K562 (cell line): Measurements from ENCODE around the gene DAPK1.

Experiments
- ATF2 ChIP-seq: sonication (generic); formaldehyde crosslinking; IDR thresholded peaks from 2 replicates; pipeline ENCODE4 v1.8.1; 2022; ENCODE audit warnings: missing genetic modification reagents
- CREB1 ChIP-seq, 2 experiments: sonication (generic) in 1 of 2; formaldehyde crosslinking in 1 of 2; IDR thresholded peaks; 2 replicates each; pipeline versions ENCODE4 v1.6.1 to v1.8.0; 2012 to 2022; ENCODE audit warnings: inconsistent platforms in 1 of 2, mild to moderate bottlenecking in 1 of 2, missing genetic modification reagents in 1 of 2, moderate library complexity in 1 of 2
- NFATC3 ChIP-seq: fragments of 450-650 bp; IDR thresholded peaks from 2 replicates; pipeline ENCODE4 v1.6.1; 2017; ENCODE audit warnings: mild to moderate bottlenecking
- PCBP1 ChIP-seq: fragments of 200-400 bp; formaldehyde crosslinking; IDR thresholded peaks from 2 replicates; pipeline ENCODE4 v1.6.1; 2018; ENCODE audit warnings: mild to moderate bottlenecking, low read depth, low read length; ENCODE audit not compliant: poor library complexity, severe bottlenecking
- POLR2A ChIP-seq: fragments of 450-650 bp; conservative IDR thresholded peaks from 2 replicates; pipeline ENCODE4 v1.6.1; 2016
- POLR2B ChIP-seq: fragments of 450-650 bp; IDR thresholded peaks from 2 replicates; pipeline ENCODE4 v1.6.1; 2018; ENCODE audit warnings: low read depth; ENCODE audit not compliant: partially characterized antibody
- SNIP1 ChIP-seq: fragments of 450-650 bp; IDR thresholded peaks from 2 replicates; pipeline ENCODE4 v1.7.1; 2017; ENCODE audit warnings: low read depth, mild to moderate bottlenecking
- SREBF2 ChIP-seq: sonication (generic); formaldehyde crosslinking; IDR thresholded peaks from 2 replicates; pipeline ENCODE4 v1.4.0; 2020; ENCODE audit warnings: mild to moderate bottlenecking, missing genetic modification reagents
- TF ChIP-seq, protein P1 (sequence below), 3 experiments: IDR thresholded peaks in 2 of 3; conservative IDR thresholded peaks in 1 of 3; 2 replicates each; pipeline ENCODE4 v1.5.1; 2011 to 2012; ENCODE audit warnings: low read length in 3 of 3, mild to moderate bottlenecking in 3 of 3, control low read depth in 2 of 3, improper control_type of control experiment in 1 of 3, inconsistent platforms in 1 of 3, low read depth in 1 of 3, mixed read lengths in 1 of 3, moderate library complexity in 1 of 3; ENCODE audit not compliant: insufficient read depth in 2 of 3

GRCh38 chr9:87601595-87601994 is 103.9 kb downstream of the DAPK1 start:
- TF ChIP-seq POLR2B (no peak), POLR2A (no peak), CREB1 (IDR thresholded peaks at IDR 0.05) (no peak), CREB1 (CRISPR knock-in tag; IDR thresholded peaks at IDR 0.05) (no peak), SNIP1 (no peak), PCBP1 (no peak), NFATC3 (no peak), SREBF2 (CRISPR knock-in tag) (no peak), ATF2 (CRISPR knock-in tag) (no peak)
- TF ChIP-seq, protein P1, sequence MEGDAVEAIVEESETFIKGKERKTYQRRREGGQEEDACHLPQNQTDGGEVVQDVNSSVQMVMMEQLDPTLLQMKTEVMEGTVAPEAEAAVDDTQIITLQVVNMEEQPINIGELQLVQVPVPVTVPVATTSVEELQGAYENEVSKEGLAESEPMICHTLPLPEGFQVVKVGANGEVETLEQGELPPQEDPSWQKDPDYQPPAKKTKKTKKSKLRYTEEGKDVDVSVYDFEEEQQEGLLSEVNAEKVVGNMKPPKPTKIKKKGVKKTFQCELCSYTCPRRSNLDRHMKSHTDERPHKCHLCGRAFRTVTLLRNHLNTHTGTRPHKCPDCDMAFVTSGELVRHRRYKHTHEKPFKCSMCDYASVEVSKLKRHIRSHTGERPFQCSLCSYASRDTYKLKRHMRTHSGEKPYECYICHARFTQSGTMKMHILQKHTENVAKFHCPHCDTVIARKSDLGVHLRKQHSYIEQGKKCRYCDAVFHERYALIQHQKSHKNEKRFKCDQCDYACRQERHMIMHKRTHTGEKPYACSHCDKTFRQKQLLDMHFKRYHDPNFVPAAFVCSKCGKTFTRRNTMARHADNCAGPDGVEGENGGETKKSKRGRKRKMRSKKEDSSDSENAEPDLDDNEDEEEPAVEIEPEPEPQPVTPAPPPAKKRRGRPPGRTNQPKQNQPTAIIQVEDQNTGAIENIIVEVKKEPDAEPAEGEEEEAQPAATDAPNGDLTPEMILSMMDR (IDR thresholded peaks at IDR 0.05 in 2 of 3, conservative IDR thresholded peaks at IDR 0.05 in 1 of 3; ENCODE audit: insufficient read depth in 2 of 3, low read depth in 1 of 3, low read length in 3 of 3): no peak
